ENCODE data around the gene UBE2E2.
A peak's percentile ranks its signal among the peaks of the same experiment; 100 is the strongest.

- TF ChIP-seq MAX (IDR thresholded peaks at IDR 0.05), result no peak
- TF ChIP-seq EP300 (IDR thresholded peaks at IDR 0.05; ENCODE audit: borderline replicate concordance), result no peak
- TF ChIP-seq FOXM1 (IDR thresholded peaks at IDR 0.05; ENCODE audit: borderline replicate concordance, low read depth), result no peak
- TF ChIP-seq EGR1 (IDR thresholded peaks at IDR 0.05), result no peak
- TF ChIP-seq CREB1 (IDR thresholded peaks at IDR 0.05; ENCODE audit: low read depth), result no peak
- TF ChIP-seq YY1 (IDR thresholded peaks at IDR 0.05; ENCODE audit: low read depth), result no peak
- no peak for TF ChIP-seq NFIC (IDR thresholded peaks at IDR 0.05)
- no peak for TF ChIP-seq REST (IDR thresholded peaks at IDR 0.05; ENCODE audit: low read depth)
- TF ChIP-seq TEAD4 (IDR thresholded peaks at IDR 0.05), result peak; percentile 81
- no peak for TF ChIP-seq CEBPB (IDR thresholded peaks at IDR 0.05)
- TF ChIP-seq RAD21 (IDR thresholded peaks at IDR 0.05; ENCODE audit: low read depth), result peak; percentile 67
Measured at GRCh38 chr3:23183731-23184130, 19.4 kb upstream of the UBE2E2 start.

All from Ishikawa (cell line).